ENCODE measurements around the gene ASRGL1.
A peak's percentile ranks its signal among the peaks of the same experiment; 100 is the strongest.

The ASRGL1 gene

DNA sequence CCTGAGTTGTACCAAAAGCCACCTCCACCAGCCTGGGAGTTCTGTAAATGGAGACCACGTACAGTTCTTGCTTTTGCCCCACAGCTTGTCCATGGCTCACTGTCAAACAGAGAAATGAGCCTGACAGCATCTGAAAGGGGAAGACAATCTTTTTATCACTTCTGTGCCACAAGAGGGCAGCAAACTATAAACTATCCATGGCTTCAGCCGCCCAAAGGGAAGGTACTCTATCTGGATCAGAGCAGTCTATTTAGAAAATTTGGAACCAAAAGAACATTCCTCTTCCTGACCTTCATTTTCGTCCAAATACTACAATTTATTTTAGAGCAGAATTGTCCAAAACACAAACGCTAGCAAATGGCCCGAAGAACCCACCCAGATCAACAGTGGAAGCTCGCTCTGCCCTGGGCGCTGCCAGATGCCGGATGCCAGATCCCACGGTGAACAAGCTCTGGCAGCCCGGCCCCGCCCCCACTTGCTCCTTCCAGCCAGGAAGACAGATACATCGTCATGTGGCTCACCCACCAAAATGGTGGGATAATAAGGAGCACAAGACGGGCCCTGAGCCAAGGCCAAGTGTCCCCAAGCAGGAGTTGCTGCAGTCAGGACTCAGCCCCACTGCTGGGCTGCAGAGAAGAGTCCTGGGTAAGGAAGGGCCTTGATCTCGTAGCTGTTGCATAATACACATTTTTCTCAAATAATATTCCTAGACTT, 57.7 kb downstream of the ASRGL1 start:
- peak; percentile 80 for FAIRE-seq

- FAIRE-seq = no peak
Measured at GRCh38 chr11:62395885-62396551, 58.8 kb downstream of the ASRGL1 start.

DNA sequence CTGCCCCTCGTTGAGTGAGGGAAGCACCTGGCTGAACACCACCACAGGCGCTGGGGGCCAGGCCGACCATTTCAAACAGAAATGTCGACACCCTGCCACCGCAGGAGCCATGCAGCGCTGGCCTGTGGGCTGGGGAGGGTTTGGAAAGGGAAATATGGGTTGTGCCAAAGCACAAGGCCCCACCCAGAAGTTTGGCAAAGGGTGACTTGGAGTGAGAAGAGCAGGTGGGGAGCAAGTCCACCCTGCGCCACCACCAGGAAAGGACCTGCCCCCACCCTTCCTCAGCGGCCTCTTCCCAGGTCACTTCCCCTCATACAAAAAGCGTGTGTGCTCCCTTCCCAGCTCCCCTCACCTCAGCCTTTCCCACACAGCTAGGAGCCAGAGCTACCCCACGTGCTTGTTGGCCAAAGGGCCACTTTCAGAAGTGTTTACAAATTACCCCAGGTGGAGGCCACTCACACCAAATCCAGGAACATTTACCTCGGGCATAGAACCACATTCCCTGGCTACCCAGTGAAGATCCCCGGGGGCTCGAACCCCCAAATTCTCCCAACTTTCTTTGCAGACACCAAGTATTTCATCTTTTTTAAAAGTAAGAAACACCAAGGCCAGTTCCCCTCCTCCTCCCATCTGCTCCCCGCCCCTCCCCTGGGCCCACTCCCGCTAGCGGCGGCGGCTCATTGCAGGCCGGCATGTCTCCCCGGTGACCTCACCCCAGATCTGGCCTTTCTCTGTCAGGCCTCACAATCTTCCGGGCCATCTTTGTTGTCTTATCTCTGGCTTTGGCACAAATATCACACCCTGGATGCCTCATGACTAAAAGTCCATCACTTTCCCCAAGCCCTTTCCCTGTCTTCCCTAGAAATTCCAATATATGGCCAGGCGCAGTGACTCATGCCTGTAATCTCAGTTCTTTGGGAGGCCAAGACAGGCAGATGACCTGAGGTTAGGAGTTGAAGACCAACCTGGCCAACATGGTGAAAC, 61.1 kb downstream of the ASRGL1 start:
- FAIRE-seq = no peak

GRCh38 chr11:62399172-62399877, 62.1 kb downstream of the ASRGL1 start:
- FAIRE-seq = no peak

DNA sequence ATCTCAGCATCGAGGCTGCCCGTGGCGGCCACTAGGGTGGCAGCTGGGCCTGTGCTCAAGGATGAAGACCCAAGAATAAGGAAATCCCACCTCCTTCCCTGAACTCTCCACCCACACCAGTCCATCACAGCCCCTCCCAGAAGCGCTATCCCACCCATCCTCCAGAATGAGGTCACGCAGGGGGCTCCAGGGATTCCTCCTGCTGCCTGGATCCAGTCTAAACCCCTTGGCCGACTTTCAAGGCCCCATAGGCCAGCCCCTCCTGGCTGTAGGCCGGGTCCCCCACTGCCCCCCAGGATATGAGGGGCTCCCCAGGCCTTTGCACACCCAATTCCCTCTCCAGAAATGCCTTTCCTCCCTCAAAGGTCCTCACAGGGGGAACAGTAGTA, 62.6 kb downstream of the ASRGL1 start:
- FAIRE-seq = no peak

- FAIRE-seq = no peak
Measured at GRCh38 chr11:62400281-62400680, 63.0 kb downstream of the ASRGL1 start.

- no peak for FAIRE-seq
Measured at GRCh38 chr11:62400760-62401159, 63.5 kb downstream of the ASRGL1 start.

DNA sequence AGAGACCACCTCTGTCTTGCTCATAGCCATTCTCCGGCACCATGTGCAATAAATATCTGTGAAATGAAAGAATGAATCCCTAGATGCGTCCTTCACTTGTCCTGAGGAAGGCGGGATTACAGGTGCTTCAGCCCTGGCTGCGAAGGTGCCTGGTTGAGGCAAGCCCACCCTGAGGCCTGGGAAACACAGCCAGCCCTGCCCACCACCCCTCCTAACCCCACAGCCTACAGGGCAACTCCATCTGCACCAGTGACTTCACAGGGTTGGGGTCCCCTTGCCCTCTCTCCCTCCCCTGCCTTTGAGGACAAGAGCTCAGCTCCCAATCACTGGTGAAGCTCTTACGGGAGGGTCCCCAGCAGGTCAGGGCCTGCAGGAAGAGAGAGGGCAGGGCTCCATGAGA, 64.1 kb downstream of the ASRGL1 start:
- FAIRE-seq = no peak

DNA sequence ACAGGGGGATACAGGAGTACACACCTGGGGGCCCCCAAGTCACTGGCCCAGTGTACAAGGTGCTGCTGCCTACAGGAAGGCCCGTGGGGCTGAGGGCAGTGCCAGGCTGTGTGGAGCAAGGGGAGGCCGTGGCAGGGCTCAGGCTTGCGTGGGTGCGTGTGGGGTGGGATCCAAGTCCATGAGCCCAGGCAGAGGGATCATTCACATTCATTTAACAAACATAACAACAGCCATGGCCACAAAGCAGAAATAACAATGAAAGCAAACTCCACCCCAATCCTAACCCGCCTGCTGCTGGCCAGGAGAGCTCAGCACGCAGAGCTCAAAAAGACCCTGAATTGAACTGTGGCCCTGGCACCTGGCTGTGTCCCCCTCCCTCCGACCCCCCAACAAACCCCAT, 64.6 kb downstream of the ASRGL1 start:
- no peak for FAIRE-seq

- no peak for FAIRE-seq
Measured at GRCh38 chr11:62402226-62402959, 65.1 kb downstream of the ASRGL1 start.

GRCh38 chr11:62402960-62403730, 65.9 kb downstream of the ASRGL1 start:
- no peak for FAIRE-seq

DNA sequence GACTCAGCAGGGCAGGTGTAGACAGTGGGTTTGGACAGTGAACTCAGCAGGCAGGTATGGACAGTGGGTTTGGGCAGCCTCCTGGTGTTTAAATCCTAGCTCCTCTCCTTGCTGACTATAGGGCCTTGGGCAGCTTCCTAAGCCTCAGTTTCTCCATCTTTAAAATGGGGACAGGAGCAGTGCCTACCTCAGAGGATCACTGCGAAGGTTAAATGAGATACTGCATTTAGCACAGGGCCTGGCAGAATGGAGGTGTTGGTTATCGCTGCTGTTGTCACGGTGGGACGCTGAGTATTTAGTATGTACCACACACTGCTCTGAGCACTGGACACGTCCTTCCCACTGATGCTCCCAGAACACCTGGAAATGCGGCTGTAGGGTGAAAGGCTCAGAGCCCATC, 67.2 kb downstream of the ASRGL1 start:
- no peak for FAIRE-seq

DNA sequence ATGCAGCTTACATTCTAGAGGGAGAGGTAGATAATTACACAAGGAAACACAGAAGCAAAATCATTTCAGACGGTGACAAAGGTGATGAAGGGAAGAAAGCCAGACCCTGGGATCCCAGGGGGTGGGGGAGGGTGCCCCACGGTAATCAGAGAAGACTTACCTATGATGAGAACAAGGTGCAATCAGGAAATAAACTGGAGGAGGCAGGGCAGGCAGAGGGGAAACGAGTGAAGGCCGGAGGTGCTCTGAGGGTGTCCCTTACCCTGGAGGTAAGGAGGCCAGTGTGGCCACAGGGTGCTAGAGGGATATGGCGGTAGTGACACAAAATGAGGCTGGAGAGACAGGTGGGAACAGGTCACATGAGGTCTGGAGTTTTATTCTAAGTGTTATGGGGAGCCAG, 67.7 kb downstream of the ASRGL1 start:
- FAIRE-seq = no peak

- FAIRE-seq = no peak
Measured at GRCh38 chr11:62406034-62406433, 68.8 kb downstream of the ASRGL1 start.

DNA sequence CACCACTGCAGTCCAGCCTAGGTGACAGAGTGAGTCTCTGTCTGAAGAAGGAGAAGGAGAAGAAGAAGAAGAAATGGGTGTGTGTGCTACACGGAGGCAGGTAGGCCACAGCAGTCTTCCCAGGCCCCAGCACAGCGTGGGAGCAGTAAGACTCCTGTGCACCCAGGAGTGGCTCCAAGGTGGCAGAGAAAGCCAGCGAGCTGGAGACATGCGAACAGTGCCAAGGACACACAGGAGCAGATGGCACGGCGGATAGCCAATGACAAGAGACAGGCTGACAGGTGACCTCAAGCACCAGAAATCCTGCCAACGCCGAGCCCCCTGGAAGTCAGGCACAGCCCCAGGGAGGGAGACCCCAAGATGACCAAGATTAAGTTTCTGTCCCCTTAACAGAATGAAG, 72.6 kb downstream of the ASRGL1 start:
- no peak for FAIRE-seq

GRCh38 chr11:62410972-62411371, 73.7 kb downstream of the ASRGL1 start:
- no peak for FAIRE-seq

DNA sequence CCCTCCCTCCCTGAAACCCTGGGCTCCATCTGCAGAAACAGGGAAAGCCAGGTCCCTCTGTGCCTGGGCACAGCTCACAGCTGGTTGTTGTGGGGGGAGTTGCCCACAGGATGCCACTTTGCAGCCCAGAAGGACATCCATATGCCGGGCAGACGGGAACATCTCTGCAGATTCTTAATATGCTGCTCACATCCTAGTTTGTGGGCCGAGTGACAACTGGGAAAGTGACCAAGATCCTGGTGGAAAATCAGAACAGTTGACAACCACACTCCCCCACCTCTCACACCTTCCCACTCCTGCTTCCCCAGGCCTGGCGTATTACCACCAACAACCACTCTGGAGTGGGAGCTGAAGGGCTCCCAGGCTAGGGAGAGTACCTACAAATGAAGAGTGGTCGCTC, 74.3 kb downstream of the ASRGL1 start:
- FAIRE-seq = no peak

DNA sequence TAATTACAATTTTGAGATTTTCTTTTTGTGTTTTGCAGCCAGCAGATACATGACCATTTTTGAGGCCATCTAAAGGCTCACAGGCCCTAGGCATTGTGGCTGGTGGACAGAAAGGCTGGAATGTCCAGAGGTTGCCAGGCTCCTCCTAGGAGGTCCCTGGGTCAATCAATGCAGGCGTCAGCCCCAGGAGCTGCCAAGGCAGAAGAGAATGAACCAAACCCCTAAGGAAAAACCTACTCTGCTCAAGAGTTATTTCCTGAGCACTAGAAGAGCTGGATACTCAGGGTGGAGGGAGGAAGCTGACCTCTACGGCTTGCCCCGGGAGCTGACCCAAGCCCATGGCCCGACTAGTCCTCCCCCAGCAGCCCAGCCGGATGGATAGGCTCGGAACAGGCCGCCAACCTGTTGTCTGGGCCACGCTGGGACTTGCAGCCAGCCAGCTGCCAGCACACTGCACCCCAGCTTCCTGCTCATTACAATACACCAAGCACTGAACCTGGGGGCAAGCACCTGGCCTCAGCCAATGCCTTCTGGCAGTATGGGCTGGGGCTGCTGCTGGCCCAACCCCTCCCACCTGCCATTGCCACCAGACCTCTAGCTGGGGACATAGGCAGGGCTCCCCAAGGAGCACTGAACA, 75.9 kb downstream of the ASRGL1 start:
- no peak for FAIRE-seq

DNA sequence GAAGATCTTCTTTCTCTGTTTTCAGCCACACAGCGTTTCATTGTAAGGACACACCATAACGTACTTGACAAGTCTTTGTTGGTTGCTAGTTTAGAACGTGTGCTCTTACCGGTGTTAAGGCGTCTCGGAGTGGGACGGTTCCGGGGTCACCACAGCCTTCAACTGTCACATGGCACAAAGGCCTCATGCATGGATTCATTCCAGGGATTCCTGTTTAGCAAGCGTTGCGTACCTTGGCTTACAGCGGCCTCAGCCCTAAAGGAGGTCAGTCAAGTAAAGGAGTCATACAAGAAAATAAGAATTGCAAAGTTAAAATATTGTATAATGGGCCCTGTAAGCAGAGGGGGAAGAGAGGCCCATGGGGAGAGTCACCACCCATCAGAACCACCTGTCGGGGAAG, 79.3 kb downstream of the ASRGL1 start:
- FAIRE-seq = no peak

DNA sequence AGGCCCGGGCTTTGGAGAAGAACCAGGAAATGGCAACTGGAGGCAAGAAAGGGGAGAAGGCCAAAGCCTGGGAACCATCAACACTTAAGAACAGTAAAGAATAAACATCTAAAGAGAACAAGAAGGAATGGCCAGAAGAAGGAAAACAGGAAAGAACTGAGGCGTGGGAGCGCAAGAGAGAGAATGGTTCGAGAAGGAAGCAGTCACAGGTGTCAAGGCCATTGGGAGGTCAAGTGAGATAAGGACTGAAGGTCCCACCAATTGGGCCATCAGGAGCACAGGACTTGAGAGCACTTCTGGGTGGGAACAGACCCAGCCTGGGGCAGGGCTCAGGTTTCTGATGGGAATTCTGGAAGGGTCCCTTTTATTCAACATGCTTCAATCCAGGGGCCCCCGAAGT, 80.9 kb downstream of the ASRGL1 start:
- FAIRE-seq = no peak

DNA sequence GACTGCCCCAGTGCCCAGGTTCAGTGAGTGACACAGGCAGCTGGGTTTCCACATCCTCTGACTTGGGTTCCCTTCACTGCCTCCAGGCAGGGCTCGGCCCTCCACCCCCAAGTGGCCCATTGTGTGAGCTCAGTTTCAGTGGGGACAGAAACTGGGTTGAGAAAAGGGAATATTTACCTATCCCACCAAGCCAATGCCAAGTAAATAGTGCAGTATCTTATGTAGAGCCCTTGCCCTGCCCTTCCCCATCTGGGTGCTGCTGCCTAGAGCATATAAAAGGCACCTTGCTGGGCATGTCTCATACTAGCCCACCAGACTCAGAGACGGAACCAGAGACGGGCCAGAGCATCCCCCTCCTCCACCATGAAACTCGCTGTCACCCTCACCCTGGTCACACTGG, 81.5 kb downstream of the ASRGL1 start, which contains the start of gene SCGB1A1:
TSS of gene SCGB1A1 (plus strand) at position 301 of the 400 bp plus-strand sequence. CDS start at position 364, 63 bp downstream.
- FAIRE-seq = no peak
